HG03442 (cell line): Measurements from ENCODE around the gene LDB3.

Experiments
- ATAC-seq: cut with Tn5 transposase; IDR thresholded peaks from one replicate; pipeline ENCODE4 v1.9.1; 2021; ENCODE audit warnings: mild to moderate bottlenecking, moderate library complexity; ENCODE audit not compliant: unreplicated experiment

Gene LDB3

GRCh38 chr10:86650151-86650550, 18.2 kb upstream of the LDB3 start:
- no peak for ATAC-seq

- no peak for ATAC-seq
Measured at GRCh38 chr10:86651021-86651471, 17.3 kb upstream of the LDB3 start.

GRCh38 chr10:86651631-86652331, 16.5 kb upstream of the LDB3 start:
- no peak for ATAC-seq

- no peak for ATAC-seq
Measured at GRCh38 chr10:86652361-86653202, 15.7 kb upstream of the LDB3 start.

GRCh38 chr10:86653379-86653778, 14.9 kb upstream of the LDB3 start:
- ATAC-seq, result no peak

- no peak for ATAC-seq
Measured at GRCh38 chr10:86653987-86654386, 14.3 kb upstream of the LDB3 start.

- no peak for ATAC-seq
Measured at GRCh38 chr10:86654411-86655172, 13.7 kb upstream of the LDB3 start, which contains the start of gene OPN4. OPN4 (plus strand) TSS chr10:86654547; CDS start chr10:86654784, 237 bp downstream.

- no peak for ATAC-seq
Measured at GRCh38 chr10:86655173-86655540, 13.2 kb upstream of the LDB3 start.

- no peak for ATAC-seq
Measured at GRCh38 chr10:86655596-86655995, 12.7 kb upstream of the LDB3 start.

- no peak for ATAC-seq
Measured at GRCh38 chr10:86657011-86657395, 11.3 kb upstream of the LDB3 start.

- no peak for ATAC-seq
Measured at GRCh38 chr10:86657396-86658011, 10.8 kb upstream of the LDB3 start.

GRCh38 chr10:86658261-86658741, 10.0 kb upstream of the LDB3 start:
- no peak for ATAC-seq

GRCh38 chr10:86658751-86659150, 9.6 kb upstream of the LDB3 start:
- ATAC-seq, result no peak

- no peak for ATAC-seq
Measured at GRCh38 chr10:86659161-86659691, 9.1 kb upstream of the LDB3 start.

GRCh38 chr10:86659721-86660453, 8.4 kb upstream of the LDB3 start:
- no peak for ATAC-seq

GRCh38 chr10:86661161-86662025, 6.9 kb upstream of the LDB3 start:
- no peak for ATAC-seq

GRCh38 chr10:86662186-86663045, 5.9 kb upstream of the LDB3 start:
- ATAC-seq, result no peak

GRCh38 chr10:86663046-86663345, 5.3 kb upstream of the LDB3 start:
- ATAC-seq, result no peak
